G401 (cell line): Measurements from ENCODE around the gene PTPRM. TPM values are rescaled to one million over a fixed set of nuclear protein-coding genes. Genes with fewer than 3 reads are reported as not detected.

Experiments used
- DNase-seq: peaks from one replicate; pipeline ENCODE4 v3.0.0-alpha.2; 2015; ENCODE audit warnings: low spot score
- in situ Hi-C: cut with HindIII; loops from 2 replicates; pipeline ENCODE4 v1.10.0; 2016; ENCODE audit warnings: low sequenced_read_pairs, mixed read lengths
- total RNA-seq: library from RNA; depleted of rRNA; stranded (reverse); fragments of >200 nt; shearing (Covaris generic); gene quantifications from 2 replicates; pipeline ENCODE4 v1.2.3, GENCODE V29; 2014

PTPRM gene
- total RNA-seq, 1 experiment from 2014 or later = not detected

- no peak for DNase-seq
- in situ Hi-C loops = no loop called here
These were observed 173.7 kb downstream of the PTPRM start for GRCh38 chr18:7740821-7741220.

- in situ Hi-C loops = no loop called here
- DNase-seq = no peak
These were observed 174.5 kb downstream of the PTPRM start for GRCh38 chr18:7741640-7742039.

- no peak for DNase-seq
These were observed 175.1 kb downstream of the PTPRM start for GRCh38 chr18:7742224-7742623.

GRCh38 chr18:7743256-7743655 lies 176.1 kb downstream of the PTPRM start:
- in situ Hi-C loops = no loop called here
- DNase-seq = no peak

More at GRCh38 chr18:7742224-7742623, 175.1 kb downstream of the PTPRM start:
- in situ Hi-C loops = no loop called here

GRCh38 chr18:7746106-7746505 lies 179.0 kb downstream of the PTPRM start:
- DNase-seq = no peak
- in situ Hi-C loops = no loop called here

- no peak for DNase-seq
- in situ Hi-C loops = no loop called here
These were observed 181.3 kb downstream of the PTPRM start for GRCh38 chr18:7748251-7749007.

- DNase-seq = no peak
- in situ Hi-C loops = no loop called here
These were observed 181.9 kb downstream of the PTPRM start for GRCh38 chr18:7749008-7749405.

GRCh38 chr18:7749510-7749981 lies 182.4 kb downstream of the PTPRM start:
- in situ Hi-C loops = no loop called here
- no peak for DNase-seq

- DNase-seq = no peak
- in situ Hi-C loops = no loop called here
These were observed 183.1 kb downstream of the PTPRM start for GRCh38 chr18:7750095-7750663.

- in situ Hi-C loops = no loop called here
- DNase-seq = no peak
These were observed 183.8 kb downstream of the PTPRM start for GRCh38 chr18:7750966-7751365.

GRCh38 chr18:7754258-7754657 lies 187.1 kb downstream of the PTPRM start:
- in situ Hi-C loops = no loop called here
- DNase-seq = no peak

- in situ Hi-C loops = no loop called here
- DNase-seq = no peak
These were observed 187.6 kb downstream of the PTPRM start for GRCh38 chr18:7754725-7755181.

- no peak for DNase-seq
- in situ Hi-C loops = no loop called here
These were observed 188.8 kb downstream of the PTPRM start for GRCh38 chr18:7755753-7756475.

- in situ Hi-C loops = no loop called here
- no peak for DNase-seq
These were observed 190.1 kb downstream of the PTPRM start for GRCh38 chr18:7757175-7757574.

- in situ Hi-C loops = no loop called here
These were observed 191.6 kb downstream of the PTPRM start for GRCh38 chr18:7758764-7759163.

GRCh38 chr18:7760967-7761948 lies 194.1 kb downstream of the PTPRM start:
- in situ Hi-C loops = no loop called here
- no peak for DNase-seq

More at GRCh38 chr18:7758764-7759163, 191.6 kb downstream of the PTPRM start:
- DNase-seq = no peak

GRCh38 chr18:7764405-7764804 lies 197.3 kb downstream of the PTPRM start:
- in situ Hi-C loops = no loop called here
- DNase-seq = no peak

GRCh38 chr18:7766346-7766745 lies 199.2 kb downstream of the PTPRM start:
- DNase-seq = no peak
- in situ Hi-C loops = no loop called here

GRCh38 chr18:7766817-7767216 lies 199.7 kb downstream of the PTPRM start:
- in situ Hi-C loops = no loop called here

More at GRCh38 chr18:7766817-7767216, 199.7 kb downstream of the PTPRM start:
- no peak for DNase-seq
